ENCODE results near the gene IQCK. TPM values are rescaled to one million over a fixed set of nuclear protein-coding genes. Genes with fewer than 3 reads are reported as not detected.

Gene IQCK
- total and polyA plus RNA-seq, 2 donors (not counting 3 experiments of a cell fraction or from before 2014, with no cell fraction given): 17.2 to 18.1 TPM

DNA sequence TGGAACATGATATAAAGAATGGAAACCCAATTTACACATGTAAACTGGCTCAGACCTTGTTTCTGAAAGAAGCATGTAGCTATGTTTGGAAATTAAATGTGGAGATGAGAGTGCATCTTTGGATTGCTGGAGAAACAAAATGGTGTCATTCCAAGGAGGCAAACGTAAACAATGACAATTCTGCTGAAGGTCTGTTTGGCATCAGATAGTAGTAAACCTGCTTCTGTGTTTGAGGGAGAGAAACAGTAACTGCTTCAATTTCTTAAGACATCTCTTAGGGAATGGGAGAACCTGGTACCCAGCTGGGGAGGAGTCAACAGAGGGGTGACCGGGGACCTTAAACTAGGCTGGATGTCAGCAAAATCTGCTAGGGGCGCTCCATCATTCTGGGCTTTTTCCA lies 143.1 kb downstream of the IQCK start:
- DNase-seq (ENCODE audit: low read depth, low spot score) (no peak), FAIRE-seq (no peak)
- Histone ChIP-seq H3K4me1 (ENCODE audit: control insufficient read depth, extremely low read depth, insufficient read depth, low read length) (no peaks in the 10 kb centered on the region), H3K36me3 (ENCODE audit: control insufficient read depth in 2 of 2, extremely low read depth in 1 of 2, insufficient read depth in 2 of 2, low read length in 2 of 2) (peaks cover 0 to 4% of the 10 kb centered on the region in 2 experiments), H3K79me2 (ENCODE audit: control insufficient read depth, insufficient read depth, low read length) (no peaks in the 10 kb centered on the region), H3K9me1 (replicated peaks; ENCODE audit: control insufficient read depth, extremely low read depth, insufficient read depth, low read length) (no peaks in the 10 kb centered on the region), H3K4me2 (ENCODE audit: insufficient read depth, low read length) (no peak overlapping the region), H3K9ac (replicated peaks; ENCODE audit: extremely low read depth, insufficient read depth, low read length) (no peak overlapping the region), H3K27me3 (ENCODE audit: control insufficient read depth in 2 of 2, insufficient read depth in 2 of 2, low read length in 2 of 2) (no peaks in the 10 kb centered on the region), H3K27ac (ENCODE audit: insufficient read depth, low read depth, low read length) (no peak overlapping the region), H3K9me3 (replicated peaks; ENCODE audit: control insufficient read depth, insufficient read depth, low read length) (no peaks in the 10 kb centered on the region), H2AFZ (ENCODE audit: low read depth, low read length) (no peak overlapping the region), H3K4me3 (replicated peaks in 1 of 3; ENCODE audit: insufficient read depth in 1 of 3, low read depth in 1 of 3, low read length in 3 of 3) (no peak overlapping the region), H4K20me1 (replicated peaks; ENCODE audit: control insufficient read depth, extremely low read depth, insufficient read depth, low read length) (no peaks in the 10 kb centered on the region)
- intact Hi-C loops (cut with micrococcal nuclease) (no loop called here), dilution Hi-C loops (cut with MboI; ENCODE audit: extremely low pct_ligation_motif_present, low sequenced_read_pairs) (no loop called here)
- BruUV-seq (replicated peaks): no TSS peak
- ChIA-PET POLR2A (no interaction called here), CTCF (interaction anchor here (1.1 kb wide), 1 partner anchor 26 kb away, joined by 3 read pairs; no protein-coding TSS in a partner anchor)
- TF ChIP-seq POLR2AphosphoS5 (IDR thresholded peaks at IDR 0.05; ENCODE audit: insufficient read depth, low read depth, low read length) (no peak), EZH2 (IDR thresholded peaks at IDR 0.05; ENCODE audit: borderline replicate concordance, low read depth, low read length, severe bottlenecking) (no peak), POLR2A (IDR thresholded peaks at IDR 0.05; ENCODE audit: low read depth, low read length) (no peak), JUN (IDR thresholded peaks at IDR 0.05; ENCODE audit: borderline replicate concordance, insufficient read depth, insufficient read length, low read depth) (no peak), FOS (IDR thresholded peaks at IDR 0.05; ENCODE audit: borderline replicate concordance, insufficient read depth, low read length) (no peak), GATA2 (IDR thresholded peaks at IDR 0.05; ENCODE audit: insufficient read depth, insufficient read length, low read depth, low read length) (no peak), MYC (IDR thresholded peaks at IDR 0.05; ENCODE audit: low read depth, low read length) (no peak)
- TF ChIP-seq, protein P1, sequence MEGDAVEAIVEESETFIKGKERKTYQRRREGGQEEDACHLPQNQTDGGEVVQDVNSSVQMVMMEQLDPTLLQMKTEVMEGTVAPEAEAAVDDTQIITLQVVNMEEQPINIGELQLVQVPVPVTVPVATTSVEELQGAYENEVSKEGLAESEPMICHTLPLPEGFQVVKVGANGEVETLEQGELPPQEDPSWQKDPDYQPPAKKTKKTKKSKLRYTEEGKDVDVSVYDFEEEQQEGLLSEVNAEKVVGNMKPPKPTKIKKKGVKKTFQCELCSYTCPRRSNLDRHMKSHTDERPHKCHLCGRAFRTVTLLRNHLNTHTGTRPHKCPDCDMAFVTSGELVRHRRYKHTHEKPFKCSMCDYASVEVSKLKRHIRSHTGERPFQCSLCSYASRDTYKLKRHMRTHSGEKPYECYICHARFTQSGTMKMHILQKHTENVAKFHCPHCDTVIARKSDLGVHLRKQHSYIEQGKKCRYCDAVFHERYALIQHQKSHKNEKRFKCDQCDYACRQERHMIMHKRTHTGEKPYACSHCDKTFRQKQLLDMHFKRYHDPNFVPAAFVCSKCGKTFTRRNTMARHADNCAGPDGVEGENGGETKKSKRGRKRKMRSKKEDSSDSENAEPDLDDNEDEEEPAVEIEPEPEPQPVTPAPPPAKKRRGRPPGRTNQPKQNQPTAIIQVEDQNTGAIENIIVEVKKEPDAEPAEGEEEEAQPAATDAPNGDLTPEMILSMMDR (IDR thresholded peaks at IDR 0.05; ENCODE audit: extremely low read depth in 1 of 2, insufficient read depth in 1 of 2, low read depth in 1 of 2, low read length in 2 of 2): no peak
- TF ChIP-seq, protein P2, sequence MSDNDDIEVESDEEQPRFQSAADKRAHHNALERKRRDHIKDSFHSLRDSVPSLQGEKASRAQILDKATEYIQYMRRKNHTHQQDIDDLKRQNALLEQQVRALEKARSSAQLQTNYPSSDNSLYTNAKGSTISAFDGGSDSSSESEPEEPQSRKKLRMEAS (IDR thresholded peaks at IDR 0.05; ENCODE audit: insufficient read depth, insufficient read length): no peak

Measured in endothelial cell of umbilical vein (primary cell).